Stimulated activated CD4-positive, alpha-beta T cell treated with anti-CD3 and anti-CD28 coated beads, Interleukin-15, amount 100 ng/mL, for 48 hours (primary cell): ENCODE data around the gene FSTL5.
"Not testable (repeated sequence)": the region's sequence is repeated elsewhere in the genome, so short reads cannot be mapped to it uniquely, and the experiment has no call there.

Experiments
- DNase-seq, 2 donors: peaks; one replicate each; pipeline ENCODE4 v3.0.0-alpha.2; 2020; ENCODE audit warnings: low read depth in 2 of 2

Gene FSTL5

DNA sequence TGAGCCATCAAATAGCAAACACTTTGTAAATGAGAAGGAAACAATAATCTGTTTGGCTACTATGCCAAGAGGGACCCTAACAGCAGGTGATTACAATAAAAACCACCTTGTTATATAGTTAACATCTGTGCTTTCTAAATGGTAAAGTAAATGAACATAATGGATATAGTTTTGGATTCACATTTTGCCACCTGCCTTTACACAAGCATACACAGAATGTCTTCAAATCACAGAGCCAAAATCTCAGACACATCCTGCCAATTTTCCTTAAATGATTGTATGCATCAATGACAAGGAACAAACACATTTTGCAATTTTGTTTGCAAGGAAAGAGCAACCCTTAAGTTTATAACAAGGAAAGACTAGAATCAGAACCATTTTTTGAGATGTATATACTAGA is 334.2 kb downstream of the FSTL5 start:
- no peak for DNase-seq

DNA sequence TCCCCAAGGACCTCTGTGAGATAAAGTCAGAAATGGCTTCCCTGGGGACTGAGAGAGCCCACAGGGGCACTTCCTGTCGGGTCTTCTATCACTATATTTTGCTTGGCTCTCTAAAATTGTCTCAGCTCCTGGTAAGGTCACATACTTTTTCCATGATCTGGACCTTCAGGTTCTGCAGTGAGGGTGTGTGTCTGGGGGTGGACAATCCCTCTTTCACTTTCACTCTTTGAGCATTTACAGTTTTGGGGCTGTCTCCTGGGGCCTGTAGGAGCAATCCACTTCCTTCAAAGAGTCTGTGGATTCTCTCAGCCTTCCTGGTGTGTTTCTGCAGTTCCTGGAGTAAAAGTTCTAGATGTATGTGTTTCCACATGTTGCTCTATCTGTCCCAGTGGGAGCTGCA is 335.7 kb downstream of the FSTL5 start:
- no peak for DNase-seq

DNA sequence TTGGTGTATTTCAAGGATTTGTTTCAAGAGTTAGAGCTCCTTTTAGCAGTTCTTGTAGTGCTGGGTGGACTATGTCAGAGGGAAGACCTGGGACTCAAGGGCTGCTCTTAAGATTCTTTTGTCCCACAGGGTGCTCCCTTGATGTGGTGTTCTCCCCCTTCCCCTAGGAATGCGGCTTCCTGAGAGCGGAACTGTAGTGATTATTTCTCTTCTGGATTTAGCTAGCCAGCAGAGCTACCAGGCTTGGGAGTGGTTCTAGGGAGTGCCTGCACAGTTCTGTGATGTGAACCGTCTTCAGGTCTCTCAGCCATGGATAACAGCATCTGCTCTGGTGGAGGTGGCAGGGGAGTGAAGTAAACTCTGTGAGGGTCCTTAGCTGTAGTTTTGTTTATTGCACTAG is 336.8 kb downstream of the FSTL5 start:
- no peak for DNase-seq

DNA sequence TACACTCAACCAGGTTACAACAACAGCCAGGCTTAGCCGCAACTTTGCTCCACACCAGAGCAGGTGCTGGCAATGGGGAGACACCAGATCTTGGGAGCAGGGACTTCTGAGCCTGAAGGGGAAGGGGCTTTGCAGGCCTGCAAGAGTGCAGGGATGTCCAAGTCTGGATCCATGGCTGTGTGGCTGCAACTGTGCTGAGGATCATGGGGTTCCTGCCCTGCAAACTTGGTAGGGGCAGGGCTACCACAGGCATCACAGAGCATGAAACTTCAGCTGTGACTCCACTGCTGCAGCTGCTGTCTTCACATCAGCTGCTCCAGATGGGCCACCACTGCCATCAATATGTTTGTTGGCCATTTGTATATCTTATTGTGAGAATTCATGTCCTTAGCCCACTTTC is 340.4 kb downstream of the FSTL5 start:
- DNase-seq = no peak

DNA sequence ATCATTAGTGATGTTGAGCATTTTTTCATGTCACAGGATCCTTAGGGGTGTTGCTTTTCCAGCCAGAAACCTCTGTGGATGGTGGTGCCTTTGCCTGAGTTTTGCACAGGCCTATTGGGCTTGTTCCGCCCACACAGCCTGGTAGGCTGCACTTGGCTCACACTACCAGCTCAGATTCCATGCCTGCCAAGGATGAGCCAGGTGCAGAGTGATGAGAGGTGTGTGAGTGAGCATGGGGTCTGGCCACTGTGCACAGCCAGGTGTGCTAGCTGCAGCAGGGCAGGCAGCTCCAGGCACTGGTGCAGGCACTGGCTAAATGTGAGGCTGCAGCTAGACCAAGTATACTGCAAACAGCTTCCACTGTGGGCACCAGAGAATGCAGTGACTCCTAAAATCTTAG is 341.6 kb downstream of the FSTL5 start:
- no peak for DNase-seq

DNA sequence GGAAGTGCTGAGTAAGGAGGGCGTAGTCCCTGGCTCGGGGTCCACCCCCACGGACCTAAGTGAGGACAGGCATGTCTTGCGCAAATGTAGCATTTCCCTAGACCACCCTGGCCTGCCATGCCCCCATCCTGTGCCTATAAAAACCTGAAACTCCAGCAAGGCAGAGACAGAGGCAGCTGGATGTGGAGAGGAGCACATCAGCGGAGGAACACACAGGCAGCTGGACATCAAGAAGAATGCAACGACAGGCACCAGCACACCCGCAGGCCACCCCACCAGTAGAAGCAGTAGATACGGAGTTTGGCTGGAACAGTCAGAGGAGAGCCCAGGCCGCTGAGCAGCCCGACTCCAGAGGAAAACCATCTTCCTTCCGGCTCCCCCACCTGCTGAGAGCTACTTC is 345.9 kb downstream of the FSTL5 start:
- no peak for DNase-seq

DNA sequence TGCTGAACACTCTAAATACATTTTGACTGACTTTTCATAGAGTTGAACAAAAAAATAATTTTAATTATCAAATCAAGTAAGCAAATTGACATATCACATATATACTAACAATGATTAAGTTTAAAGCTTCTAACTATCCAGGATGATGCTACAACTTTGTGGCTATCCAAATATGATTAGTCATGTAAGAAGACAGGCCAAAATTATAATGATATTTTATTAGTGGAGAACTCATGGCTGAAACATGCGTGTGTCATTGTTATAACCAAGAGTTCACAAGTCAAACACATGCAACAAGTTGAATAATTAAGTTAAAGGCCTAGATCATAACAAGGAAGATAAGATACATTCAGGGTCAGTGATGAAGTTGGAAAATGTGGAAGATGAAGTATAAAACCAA is 346.8 kb downstream of the FSTL5 start:
- DNase-seq = no peak

DNA sequence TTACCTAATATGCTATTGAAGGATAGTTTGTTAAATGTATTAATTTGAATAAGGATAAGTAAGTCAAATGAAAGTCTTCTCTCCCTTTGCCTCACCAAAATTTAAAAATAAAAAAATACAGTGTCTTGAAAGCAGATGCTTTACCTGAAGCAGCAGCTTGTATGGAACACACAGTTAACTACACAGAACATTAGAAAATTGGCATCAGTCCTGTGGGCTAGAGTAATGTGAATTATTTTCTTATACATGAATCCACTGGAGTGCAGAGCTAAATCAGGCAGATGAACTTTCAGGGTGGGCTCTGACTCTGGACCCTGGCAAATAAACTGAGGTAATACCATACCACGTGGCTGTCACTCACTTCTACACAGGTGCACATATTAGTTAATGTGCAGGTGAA is 348.0 kb downstream of the FSTL5 start:
- no peak for DNase-seq

DNA sequence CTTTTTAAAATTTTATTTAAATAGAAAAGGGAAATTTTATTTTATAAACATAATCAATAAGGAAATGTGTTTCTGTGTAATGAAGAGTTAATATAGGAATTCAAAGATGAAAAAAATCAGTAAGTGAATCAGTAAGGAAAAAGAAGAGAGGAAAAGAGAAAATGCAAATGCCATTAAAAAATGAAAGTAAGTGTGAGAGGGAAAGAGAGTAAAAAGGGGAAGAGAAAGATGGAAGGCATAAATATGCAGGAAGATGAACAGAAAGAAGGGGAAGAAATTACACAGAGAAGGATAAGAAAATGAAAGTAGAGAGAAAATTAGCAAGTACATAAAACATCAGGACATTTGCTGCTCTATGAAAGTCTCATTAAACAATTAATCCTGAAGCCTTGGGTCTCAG is 349.9 kb downstream of the FSTL5 start:
- DNase-seq = no peak

DNA sequence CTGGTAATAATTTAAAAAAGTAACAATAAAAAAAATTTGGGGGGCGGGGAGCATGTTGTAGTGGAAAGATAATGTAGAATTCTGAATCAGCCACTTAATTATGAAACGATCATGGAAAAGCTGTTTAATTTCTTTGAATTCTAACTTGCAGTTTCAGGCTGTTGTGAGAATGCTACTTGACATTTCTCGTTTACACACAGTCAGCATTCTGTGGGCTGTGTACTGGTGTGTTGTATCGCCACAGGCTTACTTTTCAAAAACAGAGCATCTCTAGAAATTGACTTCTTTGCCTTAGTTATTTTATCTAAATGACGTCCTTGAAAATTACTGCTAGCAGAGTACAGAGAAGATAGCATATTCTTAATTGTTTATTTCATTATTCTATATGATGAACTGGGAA is 350.4 kb downstream of the FSTL5 start:
- no peak for DNase-seq

DNA sequence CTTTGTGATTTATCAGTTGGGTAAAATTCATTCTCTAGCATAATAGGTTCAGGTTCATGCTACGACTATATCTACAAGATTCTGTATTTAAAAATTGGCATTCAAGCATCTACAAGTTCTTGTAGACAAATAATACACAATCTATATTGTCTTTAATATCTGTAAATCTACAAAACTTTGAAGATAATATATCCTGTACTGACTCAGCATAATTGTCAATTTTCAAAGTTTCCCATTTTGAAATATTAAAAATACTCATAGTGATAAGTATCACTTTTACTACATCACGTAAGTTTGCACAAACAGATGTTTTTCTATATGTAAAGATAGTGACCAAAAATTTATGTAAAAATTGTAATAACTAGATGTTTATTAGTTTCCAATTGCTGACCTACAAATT is 360.6 kb downstream of the FSTL5 start:
- no peak for DNase-seq

DNA sequence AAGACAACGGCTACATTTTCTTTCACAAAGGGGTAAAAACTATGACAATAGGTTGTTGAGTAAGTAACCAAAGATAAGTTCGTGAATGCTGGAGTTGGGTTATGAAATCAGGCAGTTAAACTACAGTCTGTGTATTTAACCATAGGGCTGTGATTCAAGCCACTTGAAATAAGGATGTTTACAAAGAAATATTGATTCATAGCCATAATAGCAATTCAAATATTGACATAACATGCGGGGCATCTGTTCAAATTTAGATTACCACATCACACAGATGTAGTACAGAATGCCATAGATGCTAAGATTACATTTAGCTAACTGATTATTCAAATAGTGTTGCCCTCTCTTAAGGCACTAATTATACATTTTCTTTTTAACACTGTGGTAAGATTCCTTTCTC is 364.1 kb downstream of the FSTL5 start:
- DNase-seq = no peak

DNA sequence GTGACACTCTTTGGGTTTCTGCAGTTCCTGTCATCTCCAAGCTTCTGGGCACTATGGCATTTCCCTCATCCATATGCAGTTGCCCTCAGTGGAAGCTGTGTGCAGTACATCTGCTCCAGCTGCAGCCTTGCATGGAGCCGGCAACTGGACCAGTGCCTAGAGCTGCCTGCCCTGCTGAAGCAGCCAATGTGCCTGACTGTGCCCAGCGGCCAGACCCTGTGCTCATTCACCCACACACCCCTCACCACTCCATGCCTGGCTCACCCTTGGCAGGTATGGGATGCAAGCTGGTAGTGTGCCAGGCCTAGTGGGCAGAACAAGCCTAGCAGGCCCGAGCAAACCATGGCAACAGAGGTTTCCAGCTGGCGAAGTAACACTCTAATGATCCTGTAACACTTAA is 370.8 kb downstream of the FSTL5 start:
- DNase-seq = no peak

DNA sequence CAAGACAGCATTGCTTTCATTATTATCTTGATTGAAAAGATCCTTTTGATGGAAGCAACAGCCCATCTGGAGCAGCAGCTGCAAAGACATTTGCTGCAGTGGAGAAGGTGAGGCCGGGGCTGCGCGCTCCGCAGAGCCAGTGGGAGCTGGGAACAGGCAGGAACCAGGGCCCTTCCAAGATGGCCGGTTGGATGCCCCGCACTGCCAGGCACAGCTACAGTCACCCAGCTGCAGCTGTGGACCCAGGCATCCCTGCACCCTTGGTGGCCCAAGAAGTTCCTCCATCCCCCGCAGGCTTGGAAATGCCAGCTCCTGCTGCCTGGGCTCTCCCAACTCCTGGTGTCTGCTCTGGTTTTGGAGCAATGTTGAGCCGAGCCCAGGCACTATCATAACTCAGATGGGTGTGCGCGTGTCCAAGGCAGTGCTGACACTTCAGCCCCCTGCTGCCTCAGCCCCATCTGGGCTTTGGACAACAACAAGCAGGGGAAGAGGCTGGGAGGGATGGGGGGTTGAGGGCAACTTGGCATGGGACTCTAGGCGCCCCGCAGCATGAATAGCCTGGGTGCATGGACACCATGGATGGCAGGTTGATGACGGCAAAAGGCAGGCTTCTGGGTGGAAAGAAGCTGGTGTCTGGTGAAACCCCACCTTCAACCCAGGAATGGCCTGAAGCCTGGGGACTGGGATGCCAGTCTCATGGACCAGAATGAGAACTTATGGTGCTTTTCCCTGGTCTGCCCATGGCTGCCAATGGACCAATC is 371.8 kb downstream of the FSTL5 start:
- no peak for DNase-seq

DNA sequence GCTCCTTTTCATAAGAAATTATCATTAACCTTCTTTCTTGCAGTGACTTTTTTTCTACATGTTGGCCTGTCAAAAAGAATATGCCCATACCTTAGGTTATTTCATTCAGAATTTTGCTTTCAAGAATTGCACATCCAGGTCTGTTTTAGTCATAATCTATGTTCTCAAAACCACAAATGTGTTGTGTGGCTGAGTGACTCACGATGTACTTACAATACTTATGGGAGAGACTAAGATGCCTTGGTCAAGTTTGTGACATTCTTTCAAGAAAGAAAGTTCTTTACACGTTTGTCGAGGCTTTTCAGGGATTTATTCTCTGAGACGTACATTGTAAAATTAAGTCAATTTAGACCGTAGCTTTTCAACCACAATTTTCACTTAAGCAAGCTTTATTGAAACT is 396.7 kb downstream of the FSTL5 start:
- no peak for DNase-seq

DNA sequence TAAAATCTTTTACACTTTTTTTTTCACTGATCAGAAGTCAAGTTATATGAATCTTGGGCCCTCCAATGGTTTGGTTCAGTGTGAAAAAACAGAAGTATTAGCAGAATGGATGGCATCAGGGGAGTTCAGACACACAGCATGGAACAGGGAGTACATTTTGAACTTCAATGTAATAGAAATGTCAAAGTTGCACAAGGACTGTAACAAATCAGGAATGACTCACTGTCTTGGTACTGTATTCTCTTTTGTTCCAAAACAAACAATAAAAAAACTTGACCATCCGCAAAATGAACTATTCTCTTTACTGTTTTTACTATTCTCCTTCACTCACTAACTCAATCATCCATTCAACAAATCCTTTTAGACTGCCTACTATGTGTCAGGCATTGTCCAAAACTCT is 401.0 kb downstream of the FSTL5 start:
- no peak for DNase-seq

DNA sequence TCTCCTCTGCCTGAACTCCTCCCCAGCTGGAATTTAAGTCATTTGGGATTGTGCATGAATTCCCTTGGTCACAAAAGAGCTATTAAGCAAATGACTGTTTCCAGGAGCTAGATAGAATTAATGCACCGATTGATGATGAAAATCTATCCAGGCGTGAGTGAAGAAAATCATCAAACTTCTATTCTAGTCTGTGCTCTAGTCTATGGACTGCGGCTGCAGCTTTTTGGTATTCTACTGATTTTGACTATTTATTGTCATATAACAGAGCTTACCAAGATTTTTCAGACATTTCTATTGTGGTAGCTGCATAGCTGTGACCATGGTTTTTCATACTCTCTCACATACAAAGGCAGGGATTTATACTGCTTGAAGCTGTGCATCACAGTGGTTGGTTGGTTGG is 403.8 kb downstream of the FSTL5 start:
- DNase-seq = no peak

DNA sequence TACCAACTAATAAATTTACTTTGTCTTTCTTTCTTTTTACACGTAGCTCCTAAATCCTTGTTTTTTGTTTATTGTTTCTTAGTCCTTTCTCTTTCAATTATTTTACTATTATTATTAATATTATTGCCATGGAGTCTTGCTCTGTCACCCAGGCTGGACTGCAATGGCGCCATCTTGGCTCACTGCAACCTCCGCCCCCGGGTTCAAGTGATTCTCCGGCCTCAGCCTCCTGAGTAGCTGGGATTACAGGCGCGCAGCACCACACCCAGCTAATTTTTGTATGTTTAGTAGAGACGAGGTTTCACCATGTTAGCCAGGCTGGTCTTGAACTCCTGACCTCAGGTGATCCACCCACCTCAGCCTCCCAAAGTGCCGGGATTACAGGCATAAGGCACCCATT is 405.4 kb downstream of the FSTL5 start:
- not testable (repeated sequence) for DNase-seq

DNA sequence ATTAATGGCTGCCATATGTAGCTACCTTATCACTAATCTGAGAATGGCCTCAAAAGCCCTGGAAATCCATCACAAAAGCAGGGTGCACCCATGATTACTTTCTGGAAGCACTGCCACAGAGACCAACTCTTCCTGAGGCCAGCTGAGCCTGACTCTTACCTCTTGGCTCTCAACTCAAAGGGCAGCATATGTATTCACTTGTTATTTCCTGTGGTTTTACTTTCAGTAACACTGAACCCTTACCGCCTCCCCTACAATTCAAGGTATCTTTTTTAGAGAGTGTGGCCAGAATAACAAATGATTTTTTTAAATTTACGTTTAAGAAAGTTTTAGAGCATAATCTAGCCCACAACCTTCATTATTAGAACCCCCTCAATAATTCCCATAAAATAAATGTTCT is 434.9 kb downstream of the FSTL5 start:
- no peak for DNase-seq

DNA sequence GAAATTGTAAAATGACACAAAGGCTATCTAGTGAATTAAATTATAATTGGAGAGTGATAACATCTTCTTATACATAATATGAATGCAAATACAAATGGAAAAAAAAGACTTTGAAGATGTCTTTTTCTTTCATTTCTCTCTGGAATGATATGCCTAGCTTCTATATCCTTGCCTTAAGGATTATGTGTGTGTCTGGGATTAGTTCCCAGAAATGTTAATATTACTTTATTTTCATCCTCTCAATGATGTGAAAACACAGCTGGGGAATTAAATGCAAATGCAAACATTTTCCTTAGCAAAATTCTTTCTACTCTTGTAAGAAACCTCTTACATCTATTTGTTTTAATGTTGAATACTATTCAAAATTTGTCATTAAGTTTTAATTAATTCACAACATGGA is 441.9 kb downstream of the FSTL5 start:
- DNase-seq = no peak

DNA sequence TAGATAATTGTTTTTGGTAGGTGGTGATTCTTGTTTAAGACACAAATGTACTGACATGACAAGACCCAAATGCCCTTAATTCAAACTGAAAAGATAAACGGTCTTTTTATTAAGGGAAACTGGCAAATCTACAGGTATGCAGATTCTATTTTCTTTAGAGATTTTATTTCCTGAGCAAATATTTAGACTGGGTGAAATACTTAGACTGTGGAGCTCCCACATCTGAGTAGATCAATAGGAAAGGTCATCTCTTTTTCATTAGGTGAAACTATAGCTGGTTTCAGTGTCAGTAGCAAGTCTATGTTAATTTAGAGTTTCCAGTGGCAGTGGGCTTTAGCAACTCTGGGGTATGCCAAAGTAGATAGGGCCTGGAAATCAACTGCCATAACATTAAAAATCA is 446.7 kb downstream of the FSTL5 start:
- no peak for DNase-seq

DNA sequence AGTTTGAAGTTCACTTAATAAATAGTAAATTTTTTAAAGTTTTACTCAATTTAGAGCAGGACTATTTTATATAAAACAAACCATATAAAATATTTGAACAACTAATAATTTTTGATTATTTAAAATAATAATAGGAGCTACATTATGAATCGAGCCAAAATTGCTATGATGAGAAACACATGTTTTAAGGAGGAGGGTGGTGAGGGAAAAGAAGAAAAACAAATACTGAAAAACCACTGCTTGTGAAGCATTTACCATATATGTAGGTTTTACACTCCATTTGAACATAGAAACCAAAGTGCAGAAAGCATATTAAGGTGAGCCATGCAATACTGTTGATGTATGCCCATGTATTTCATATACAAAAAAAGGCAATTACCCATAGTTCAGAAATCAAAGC is 448.9 kb downstream of the FSTL5 start:
- no peak for DNase-seq

DNA sequence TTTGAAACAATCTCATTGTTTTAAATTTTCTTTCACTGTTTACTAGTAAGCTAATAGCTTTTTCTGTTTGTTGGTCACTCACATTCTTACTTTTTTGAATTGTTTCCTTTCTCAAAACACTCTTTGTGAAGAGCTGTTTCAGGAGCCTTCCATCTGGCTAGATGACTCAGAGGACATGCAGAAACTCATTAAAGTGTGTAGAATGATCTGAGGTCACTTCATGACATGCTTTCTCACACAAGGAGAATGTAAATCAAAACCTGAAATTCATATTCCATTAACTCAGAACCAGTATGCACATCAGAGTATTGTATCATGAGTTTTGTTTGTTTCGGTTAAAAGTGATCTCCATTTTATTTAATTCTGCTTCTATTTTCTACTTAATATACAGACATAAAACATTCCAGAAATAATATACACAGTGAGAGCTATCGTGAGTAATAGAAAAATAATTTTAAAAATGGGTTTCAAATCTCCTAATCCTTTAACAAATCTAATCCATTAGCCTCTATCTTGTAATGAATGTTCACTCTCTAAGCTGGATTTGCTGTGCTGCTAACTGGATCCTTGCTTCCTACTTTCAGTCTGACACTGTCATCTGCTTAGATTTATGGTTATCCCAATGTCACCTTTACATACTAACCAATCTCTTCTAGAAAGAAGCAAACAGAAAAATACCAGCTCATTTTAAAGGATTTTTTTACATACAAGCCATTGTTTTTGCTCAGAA is 449.6 kb downstream of the FSTL5 start:
- DNase-seq = no peak

DNA sequence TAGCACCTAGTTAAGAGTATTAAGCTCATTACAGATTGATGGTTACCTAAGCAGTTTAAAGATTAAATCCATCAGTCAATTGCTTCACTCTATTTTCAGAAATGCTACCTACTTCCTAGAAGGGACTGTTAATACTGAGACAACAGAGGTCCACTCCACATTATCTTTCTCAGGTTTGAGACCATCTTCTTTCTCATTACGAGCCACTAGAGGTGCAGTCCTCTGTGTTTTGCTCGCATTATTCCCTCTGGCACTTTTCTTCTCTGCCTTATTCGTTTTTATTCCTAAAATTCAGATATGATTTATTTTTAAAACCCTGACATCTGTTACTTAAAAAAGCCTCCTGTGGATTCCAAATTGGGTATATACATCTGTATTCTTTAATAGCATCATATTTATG is 459.1 kb downstream of the FSTL5 start:
- no peak for DNase-seq
